A673 (cell line): ENCODE results near the gene DAZL. TPM values are rescaled to one million over a fixed set of nuclear protein-coding genes. Genes with fewer than 3 reads are reported as not detected.

Source experiments
- BruUV-seq: library from RNA; stranded (reverse); fragments of 400-500 nt; replicated peaks from 2 replicates; lab custom pipeline; 2021; lab: Mats Ljungman, UMichigan
- CTCF ChIA-PET: fragments of 300-600 bp; sonication (Branson Sonifier 250); formaldehyde crosslinking; loops from one replicate; lab custom pipeline; 2022; ENCODE audit warnings: antibody characterized with exemption; lab: Charles Lee
- POLR2A ChIA-PET: fragments of 300-600 bp; sonication (Branson Sonifier 250); formaldehyde crosslinking; loops from one replicate; lab custom pipeline; 2022; ENCODE audit warnings: antibody characterized with exemption; ENCODE audit not compliant: low non-redundant PET; lab: Charles Lee
- DNase-seq: peaks from one replicate; pipeline ENCODE4 v3.0.0-alpha.2; 2015; ENCODE audit warnings: low spot score
- H3K27ac ChIP-seq: fragments of 200-600 bp; sonication (generic); 2 replicates; pipeline ENCODE4 v1.5.1; 2016; ENCODE audit warnings: mixed run types, low read depth, mild to moderate bottlenecking, mixed read lengths, antibody characterized with exemption, low read length; ENCODE audit not compliant: poor library complexity, severe bottlenecking
- H3K27me3 ChIP-seq: fragments of 200-600 bp; sonication (generic); replicated peaks from 2 replicates; pipeline ENCODE4 v1.6.1; 2017; ENCODE audit warnings: mixed run types, low read depth, mild to moderate bottlenecking, mixed read lengths, antibody characterized with exemption, low read length; ENCODE audit not compliant: insufficient read depth, poor library complexity
- H3K36me3 ChIP-seq: fragments of 200-600 bp; sonication (generic); 2 replicates; pipeline ENCODE4 v1.6.1; 2016; ENCODE audit warnings: mixed run types, mild to moderate bottlenecking, mixed read lengths, antibody characterized with exemption, low read length; ENCODE audit not compliant: insufficient read depth, poor library complexity, severe bottlenecking
- H3K4me1 ChIP-seq: fragments of 200-600 bp; sonication (generic); 2 replicates; pipeline ENCODE4 v1.6.1; 2017; ENCODE audit warnings: mixed run types, mild to moderate bottlenecking, mixed read lengths, antibody characterized with exemption, low read length; ENCODE audit not compliant: insufficient read depth, poor library complexity, severe bottlenecking
- H3K4me3 ChIP-seq: fragments of 200-600 bp; sonication (generic); 2 replicates; pipeline ENCODE4 v1.5.1; 2016; ENCODE audit warnings: low read depth, mixed run types, mild to moderate bottlenecking, mixed read lengths, low read length; ENCODE audit not compliant: poor library complexity, severe bottlenecking
- H3K9me3 ChIP-seq: fragments of 200-600 bp; sonication (generic); 2 replicates; pipeline ENCODE4 v1.6.1; 2016; ENCODE audit warnings: mixed run types, low read depth, mild to moderate bottlenecking, mixed read lengths, antibody characterized with exemption, low read length; ENCODE audit not compliant: poor library complexity, severe bottlenecking
- EZH2 ChIP-seq: fragments of 200-600 bp; sonication (generic); IDR thresholded peaks from 2 replicates; pipeline ENCODE4 v1.6.1; 2017; ENCODE audit warnings: borderline replicate concordance, low read depth, mild to moderate bottlenecking, mixed read lengths, antibody characterized with exemption, low read length; ENCODE audit not compliant: poor library complexity, severe bottlenecking
- intact Hi-C: fragments of 100-400 bp; cut with micrococcal nuclease; formaldehyde crosslinking; loops from one replicate; pipeline ENCODE4 v1.10.0; 2022; ENCODE audit not compliant: unreplicated experiment
- total RNA-seq: library from RNA; stranded (reverse); gene quantifications from 2 replicates; pipeline ENCODE4 v1.2.3, GENCODE V29; 2021
- TF ChIP-seq, protein P1 (sequence below): fragments of 300-800, 200-600 bp; sonication (generic); conservative IDR thresholded peaks from 2 replicates; pipeline ENCODE4 v1.5.1; 2017; ENCODE audit warnings: low read depth, mild to moderate bottlenecking, antibody characterized with exemption, low read length, moderate library complexity, mixed read lengths

DAZL gene
- total RNA-seq, 1 experiment from 2014 or later = not detected

DNA sequence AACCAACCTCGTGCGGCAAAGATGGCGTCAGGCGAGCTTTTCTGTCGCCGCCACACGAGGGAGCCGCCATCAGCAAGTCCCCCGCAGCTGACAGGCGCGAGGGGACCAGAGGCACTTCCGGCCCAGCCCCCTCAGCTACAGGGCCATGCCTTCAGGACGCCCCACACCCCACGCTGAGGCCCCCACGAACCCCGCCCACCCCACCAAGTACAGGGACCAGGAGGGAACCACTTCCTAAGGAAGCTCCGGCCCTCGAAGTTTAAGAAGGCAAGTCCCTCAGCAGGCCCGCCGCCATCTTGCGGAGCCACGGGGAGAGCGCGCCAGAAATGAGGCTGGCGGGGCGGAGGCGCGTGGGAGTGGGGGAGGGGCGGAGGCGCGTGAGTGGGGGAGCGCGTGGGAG lies 790 bp downstream of the DAZL start:
- intact Hi-C loops = loop anchor here (5.0 to 10.0 kb wide), 3 partner anchors 223 to 1240 kb away; no protein-coding TSS in a partner anchor
- ChIA-PET POLR2A (no interaction called here), CTCF (interaction anchor here (0.6 kb wide), 1 partner anchor 338 kb away, joined by 12 read pairs; no protein-coding TSS in a partner anchor)
- peaks cover 20% of the 10 kb centered on the region for H3K27me3 ChIP-seq
- no TSS peak for BruUV-seq
- no peak overlapping the region for H3K27ac ChIP-seq
- no peak overlapping the region for H3K4me3 ChIP-seq
- H3K9me3 ChIP-seq = no peaks in the 10 kb centered on the region
- DNase-seq = no peak
- H3K4me1 ChIP-seq = no peaks in the 10 kb centered on the region
- no peak for TF ChIP-seq EZH2
- TF ChIP-seq, protein P1, sequence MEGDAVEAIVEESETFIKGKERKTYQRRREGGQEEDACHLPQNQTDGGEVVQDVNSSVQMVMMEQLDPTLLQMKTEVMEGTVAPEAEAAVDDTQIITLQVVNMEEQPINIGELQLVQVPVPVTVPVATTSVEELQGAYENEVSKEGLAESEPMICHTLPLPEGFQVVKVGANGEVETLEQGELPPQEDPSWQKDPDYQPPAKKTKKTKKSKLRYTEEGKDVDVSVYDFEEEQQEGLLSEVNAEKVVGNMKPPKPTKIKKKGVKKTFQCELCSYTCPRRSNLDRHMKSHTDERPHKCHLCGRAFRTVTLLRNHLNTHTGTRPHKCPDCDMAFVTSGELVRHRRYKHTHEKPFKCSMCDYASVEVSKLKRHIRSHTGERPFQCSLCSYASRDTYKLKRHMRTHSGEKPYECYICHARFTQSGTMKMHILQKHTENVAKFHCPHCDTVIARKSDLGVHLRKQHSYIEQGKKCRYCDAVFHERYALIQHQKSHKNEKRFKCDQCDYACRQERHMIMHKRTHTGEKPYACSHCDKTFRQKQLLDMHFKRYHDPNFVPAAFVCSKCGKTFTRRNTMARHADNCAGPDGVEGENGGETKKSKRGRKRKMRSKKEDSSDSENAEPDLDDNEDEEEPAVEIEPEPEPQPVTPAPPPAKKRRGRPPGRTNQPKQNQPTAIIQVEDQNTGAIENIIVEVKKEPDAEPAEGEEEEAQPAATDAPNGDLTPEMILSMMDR = no peak
- H3K36me3 ChIP-seq = no peaks in the 10 kb centered on the region

- CTCF ChIA-PET = no interaction called here
- H3K4me1 ChIP-seq = no peaks in the 10 kb centered on the region
- no peaks in the 10 kb centered on the region for H3K9me3 ChIP-seq
- peaks cover 42% of the 10 kb centered on the region for H3K27me3 ChIP-seq
- no peak overlapping the region for H3K4me3 ChIP-seq
- intact Hi-C loops = loop anchor here (1.0 to 10.0 kb wide), 5 partner anchors 226 to 1243 kb away; no protein-coding TSS in a partner anchor
- no peak for TF ChIP-seq EZH2
- TF ChIP-seq, protein P1 = no peak
- POLR2A ChIA-PET = no interaction called here
- no peaks in the 10 kb centered on the region for H3K36me3 ChIP-seq
- no TSS peak for BruUV-seq
- no peak overlapping the region for H3K27ac ChIP-seq
- DNase-seq = no peak
Measured at GRCh38 chr3:16601537-16602005, 3.7 kb downstream of the DAZL start.

DNA sequence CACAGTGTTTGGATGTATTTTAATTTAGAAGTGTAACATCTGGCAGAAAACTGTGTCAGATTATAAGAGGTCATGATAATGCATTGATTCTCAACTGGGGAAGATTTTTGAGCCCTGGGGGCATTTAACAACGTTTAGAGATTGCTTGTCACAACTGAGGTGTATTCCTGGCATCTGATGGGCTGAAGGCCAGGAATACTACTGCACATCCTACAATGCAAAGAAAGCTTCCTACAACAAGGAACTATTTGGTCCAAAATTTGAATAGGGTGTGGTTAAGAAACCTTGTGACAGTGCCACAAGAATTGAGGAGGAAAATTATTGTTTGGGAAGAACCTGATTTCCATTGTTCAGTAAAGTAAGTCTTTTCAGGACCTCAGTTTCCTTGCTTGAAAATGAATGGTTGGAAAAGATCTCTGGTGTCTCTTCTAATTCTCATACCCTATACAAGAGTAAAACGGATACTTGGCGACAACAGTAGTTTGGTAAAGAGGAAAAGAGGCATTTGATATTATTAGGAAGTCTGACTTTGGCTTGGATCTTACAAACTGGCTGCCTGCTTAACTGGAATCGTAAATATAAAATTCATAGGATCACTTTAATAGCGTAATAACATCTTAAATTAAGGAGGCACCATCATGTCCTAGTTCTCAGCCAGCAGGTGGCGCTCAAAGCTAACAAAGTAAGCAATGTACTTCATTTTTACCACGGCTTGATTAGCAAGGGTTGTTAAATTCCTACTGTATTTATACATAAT lies 4.3 kb downstream of the DAZL start:
- H3K27ac ChIP-seq = no peak overlapping the region
- intact Hi-C loops = loop anchor here (1.0 to 10.0 kb wide), 5 partner anchors 226 to 1244 kb away; no protein-coding TSS in a partner anchor
- DNase-seq = peak; percentile 84
- CTCF ChIA-PET = no interaction called here
- no peak for TF ChIP-seq EZH2
- TF ChIP-seq, protein P1 = peak; percentile 85
- POLR2A ChIA-PET = no interaction called here
- no TSS peak for BruUV-seq
- no peaks in the 10 kb centered on the region for H3K9me3 ChIP-seq
- H3K4me1 ChIP-seq = no peaks in the 10 kb centered on the region
- peaks cover 48% of the 10 kb centered on the region for H3K27me3 ChIP-seq
- H3K36me3 ChIP-seq = no peaks in the 10 kb centered on the region
- H3K4me3 ChIP-seq = no peak overlapping the region
